Epithelial cell of prostate (primary cell): ENCODE measurements around the gene PGA5.

Source experiments
- DNase-seq: peaks from one replicate; pipeline ENCODE4 v3.0.0-alpha.2; 2011; ENCODE audit warnings: low read depth, low spot score
- H3K27ac ChIP-seq: fragments of 450-650 bp; 2 replicates; pipeline ENCODE4 v1.5.1; 2017; ENCODE audit warnings: mild to moderate bottlenecking

PGA5 gene

DNA sequence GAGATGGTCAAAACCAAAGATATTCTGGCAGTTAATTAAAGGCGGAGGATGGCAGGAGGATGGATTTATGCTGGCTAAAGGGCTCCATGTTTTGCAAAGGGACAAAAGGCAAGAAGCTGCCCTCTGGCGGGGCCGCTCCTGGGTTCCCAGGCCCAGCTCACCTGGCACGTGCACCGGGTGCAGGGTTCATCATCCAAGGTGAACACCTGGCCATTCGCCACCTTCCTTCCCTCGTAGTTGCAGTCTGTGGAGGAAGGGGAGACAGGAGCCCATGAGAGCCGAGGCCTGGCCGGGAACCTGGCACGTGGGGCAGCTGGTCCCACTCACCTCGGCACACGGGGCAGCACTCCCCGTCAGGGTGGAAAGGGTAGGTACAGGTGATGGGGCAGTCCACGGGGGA lies 23.8 kb downstream of the PGA5 start:
- no peak for DNase-seq
- no peak overlapping the region for H3K27ac ChIP-seq

DNA sequence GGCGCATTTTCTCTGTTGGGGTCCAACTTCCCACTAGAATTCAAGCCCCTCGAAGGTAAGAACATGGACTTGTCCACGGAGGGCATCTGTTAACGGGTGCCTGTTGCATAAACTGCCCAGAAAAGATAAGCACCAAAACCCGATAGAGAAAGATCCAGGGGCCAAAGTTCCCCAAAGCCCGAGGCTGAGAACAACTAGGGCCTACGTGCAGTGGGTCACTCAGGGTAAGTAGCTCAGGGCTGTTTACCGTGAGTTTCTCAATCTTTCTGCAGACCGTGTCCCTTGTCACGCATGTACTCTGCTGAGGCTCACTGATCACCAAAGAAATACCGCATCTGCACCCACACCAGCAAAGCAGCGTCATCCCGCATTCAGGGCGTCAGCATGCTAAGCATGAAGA lies 24.4 kb downstream of the PGA5 start:
- no peak for DNase-seq
- H3K27ac ChIP-seq = no peak overlapping the region

DNA sequence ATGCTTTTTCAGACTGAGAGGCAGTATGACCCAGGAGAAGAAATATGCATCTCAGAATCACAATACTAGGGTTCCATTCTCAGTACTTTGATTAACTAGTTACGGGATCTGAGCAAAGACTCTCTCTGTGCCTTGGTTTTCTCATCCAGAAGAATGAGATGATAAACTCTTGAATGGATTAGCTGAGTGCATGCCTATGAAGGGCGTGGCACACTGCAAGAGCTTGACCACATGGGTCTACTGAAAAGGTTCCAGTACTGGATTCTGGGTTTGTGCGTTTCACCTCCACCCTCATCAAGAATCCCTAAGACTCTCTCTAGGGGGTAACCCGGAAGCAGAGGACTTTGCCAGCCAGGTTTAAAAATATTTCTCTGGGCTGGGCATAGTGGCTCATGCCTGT lies 25.6 kb downstream of the PGA5 start:
- DNase-seq = no peak
- H3K27ac ChIP-seq = no peak overlapping the region

GRCh38 chr11:61267437-61267841 lies 26.5 kb downstream of the PGA5 start:
- no peak for DNase-seq
- H3K27ac ChIP-seq = no peak overlapping the region

DNA sequence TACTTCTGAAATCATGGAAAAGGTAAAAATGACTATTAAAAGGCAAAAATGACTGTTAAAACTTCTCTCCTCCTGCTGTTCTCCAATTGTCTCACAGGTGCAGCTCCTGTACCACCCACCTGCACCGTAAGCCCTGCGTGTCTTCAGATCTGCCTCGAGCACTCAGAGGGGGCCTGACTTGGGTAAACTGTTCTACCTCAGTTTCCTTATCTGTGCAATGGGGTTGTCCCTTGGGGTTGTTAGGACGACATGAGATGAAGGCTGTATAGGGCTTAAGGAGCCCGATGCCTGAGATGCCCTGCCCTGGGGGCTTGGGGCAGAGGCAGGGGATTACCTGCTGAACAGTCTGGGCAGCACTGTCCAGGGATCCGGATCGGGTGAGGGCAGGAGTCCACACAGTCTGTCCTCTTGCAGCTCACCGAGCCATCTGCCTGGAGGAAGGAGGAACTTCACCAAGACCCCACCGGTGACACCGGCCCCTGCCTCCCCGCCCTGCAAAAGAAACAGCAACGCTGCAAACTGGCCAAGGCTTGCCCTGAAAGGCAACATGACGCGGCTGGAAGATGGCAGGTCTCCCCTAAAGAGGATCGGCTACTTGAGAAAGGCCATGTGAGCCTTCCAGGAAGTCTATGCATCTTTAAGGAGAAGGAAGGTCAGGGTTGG lies 27.7 kb downstream of the PGA5 start:
- DNase-seq = no peak
- H3K27ac ChIP-seq = no peak overlapping the region

GRCh38 chr11:61270354-61271076 lies 29.5 kb downstream of the PGA5 start:
- peak overlapping the region; percentile 54 for H3K27ac ChIP-seq
- DNase-seq = no peak

DNA sequence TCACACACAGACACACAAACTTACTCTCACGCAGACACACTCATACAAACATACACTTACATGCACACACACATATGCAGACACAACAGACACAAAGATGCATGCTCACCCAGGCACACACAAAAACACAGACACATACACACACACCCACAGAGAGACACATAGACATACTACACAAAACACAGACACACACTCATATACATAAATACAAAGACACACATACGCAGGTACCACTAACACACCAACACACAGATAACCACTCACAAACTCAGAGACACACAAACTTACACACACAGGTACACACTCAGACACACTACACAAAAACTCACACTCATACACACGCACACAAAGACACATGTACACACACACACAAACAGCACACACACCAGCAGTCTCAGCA lies 31.8 kb downstream of the PGA5 start:
- H3K27ac ChIP-seq = no peak overlapping the region
- DNase-seq = no peak

DNA sequence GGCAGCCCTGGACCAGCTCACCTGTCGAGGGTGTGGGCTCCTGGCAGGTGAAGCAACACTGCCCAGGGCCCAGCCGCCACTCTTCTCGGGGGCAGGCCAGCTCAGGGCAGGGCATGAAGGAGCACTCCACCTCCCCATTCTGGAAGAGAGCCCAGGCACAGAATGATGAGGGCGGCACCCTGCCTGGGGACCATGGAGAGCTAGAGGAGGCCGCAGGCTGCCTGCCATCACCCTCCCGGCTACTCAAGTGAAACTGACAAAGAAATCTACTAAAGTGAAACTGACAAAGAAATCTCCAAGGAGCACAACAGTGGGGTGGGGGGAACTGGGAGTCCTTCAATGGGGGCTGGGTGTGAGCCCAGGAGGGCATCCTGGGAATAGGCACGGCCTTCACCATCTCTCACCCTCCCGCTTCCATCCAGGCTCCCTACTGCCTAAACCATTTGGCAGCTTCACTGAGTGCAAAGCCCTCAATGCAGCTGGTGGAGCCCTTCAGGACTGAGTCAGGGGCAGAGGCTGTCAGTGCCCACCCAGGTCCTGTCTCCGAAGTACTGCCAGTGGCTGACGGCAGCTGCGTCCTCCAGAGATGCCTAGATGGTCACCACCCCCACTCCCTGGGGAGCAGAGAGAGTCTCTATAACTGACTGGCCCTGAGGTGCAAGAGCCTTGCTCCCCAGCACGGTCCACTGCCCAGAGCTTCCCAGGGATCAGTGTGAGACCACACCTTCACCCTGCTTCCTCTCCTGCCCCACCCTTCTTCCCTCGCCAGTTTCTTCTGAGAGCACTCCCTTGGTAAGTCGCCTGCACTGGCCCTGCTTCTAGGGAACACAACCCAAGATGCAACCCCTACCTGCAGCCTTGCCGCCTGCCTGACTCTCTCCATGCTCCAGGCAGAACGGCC lies 32.5 kb downstream of the PGA5 start:
- H3K27ac ChIP-seq = no peak overlapping the region
- DNase-seq = no peak

GRCh38 chr11:61274084-61274483 lies 33.1 kb downstream of the PGA5 start:
- H3K27ac ChIP-seq = no peak overlapping the region
- no peak for DNase-seq

DNA sequence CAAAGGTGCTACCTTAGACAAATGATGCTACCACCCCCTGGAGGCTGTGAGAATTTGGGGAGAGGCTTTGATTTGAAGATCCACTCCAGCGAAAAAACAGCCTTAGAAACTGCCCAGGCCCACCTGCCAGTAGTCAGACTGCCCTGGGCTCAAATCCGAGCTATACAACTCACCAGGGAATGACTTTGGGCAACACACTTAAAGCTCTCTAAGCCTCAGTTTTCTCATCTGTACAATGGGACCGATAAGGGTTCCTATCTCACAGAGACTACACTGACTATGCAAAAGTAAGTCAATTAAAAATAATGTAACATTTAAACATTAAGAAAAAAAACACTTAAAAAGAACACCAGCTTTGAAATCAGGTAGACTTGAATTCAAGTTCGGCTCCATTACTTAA lies 34.2 kb downstream of the PGA5 start:
- no peak for DNase-seq
- no peak overlapping the region for H3K27ac ChIP-seq

- DNase-seq = no peak
- no peak overlapping the region for H3K27ac ChIP-seq
These were observed 36.4 kb downstream of the PGA5 start for GRCh38 chr11:61277186-61278000.

- no peak for DNase-seq
- no peak overlapping the region for H3K27ac ChIP-seq
These were observed 37.1 kb downstream of the PGA5 start for GRCh38 chr11:61278001-61278470.

- DNase-seq = peak; percentile 93
- H3K27ac ChIP-seq = peak overlapping the region; percentile 62
These were observed 39.1 kb downstream of the PGA5 start for GRCh38 chr11:61279934-61280659.

- no peak for DNase-seq
- H3K27ac ChIP-seq = no peak overlapping the region
These were observed 40.1 kb downstream of the PGA5 start for GRCh38 chr11:61280883-61281580.

- DNase-seq = no peak
- no peak overlapping the region for H3K27ac ChIP-seq
These were observed 40.7 kb downstream of the PGA5 start for GRCh38 chr11:61281581-61282250.

DNA sequence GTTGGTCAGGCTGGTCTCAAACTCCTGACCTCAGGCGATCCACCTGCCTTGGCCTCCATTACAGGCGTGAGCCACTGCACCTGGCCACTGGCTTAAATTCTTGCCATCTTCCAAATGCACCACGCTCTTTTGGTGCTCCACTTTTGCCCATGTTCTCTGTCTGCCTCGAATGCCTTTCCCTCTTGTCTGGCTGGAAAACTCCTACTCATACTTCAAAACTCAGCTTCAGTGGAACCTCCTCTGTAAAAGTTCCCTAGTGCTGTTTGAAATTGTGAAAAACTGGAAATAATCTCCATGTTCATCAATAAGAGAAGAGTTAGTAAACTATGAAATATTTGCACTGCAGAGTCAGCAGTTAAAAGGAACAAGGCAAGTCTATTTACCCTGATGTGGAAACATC lies 42.6 kb downstream of the PGA5 start:
- no peak overlapping the region for H3K27ac ChIP-seq
- DNase-seq = no peak

GRCh38 chr11:61287338-61287977 lies 46.5 kb downstream of the PGA5 start:
- no peak for DNase-seq
- H3K27ac ChIP-seq = no peak overlapping the region
